Esophagus squamous epithelium (tissue), 4 donors: ENCODE data around the gene FAM149B1.

ENCODE experiments used
- CTCF ChIP-seq, 6 experiments: fragments of 450-650 bp in 4 of 6; fragments of 200-600 bp in 2 of 6; sonication (generic) in 2 of 6; IDR thresholded peaks; one replicate each; pipeline ENCODE4 v1.5.1; 2016 to 2019; ENCODE audit warnings: antibody characterized with exemption in 6 of 6, mild to moderate bottlenecking in 4 of 6, moderate library complexity in 4 of 6
- POLR2A ChIP-seq, 4 donors: fragments of 450-650 bp; IDR thresholded peaks; one replicate each; pipeline ENCODE4 v1.6.1; 2017; ENCODE audit warnings: antibody characterized with exemption in 4 of 4, mild to moderate bottlenecking in 4 of 4, moderate library complexity in 3 of 4

- TF ChIP-seq CTCF (IDR thresholded peaks at IDR 0.05) (no peak), POLR2A (IDR thresholded peaks at IDR 0.05) (no peak)
These were observed 18.3 kb downstream of the FAM149B1 start for GRCh38 chr10:73186266-73186665.
